Measurements from ENCODE around the gene IFI44. TPM values are rescaled to one million over a fixed set of nuclear protein-coding genes. Genes with fewer than 3 reads are reported as not detected.

The IFI44 gene
- total and polyA plus RNA-seq, 2 donors (not counting 1 experiment from before 2014, with no cell fraction given) = 6.2 to 6.9 TPM

DNA sequence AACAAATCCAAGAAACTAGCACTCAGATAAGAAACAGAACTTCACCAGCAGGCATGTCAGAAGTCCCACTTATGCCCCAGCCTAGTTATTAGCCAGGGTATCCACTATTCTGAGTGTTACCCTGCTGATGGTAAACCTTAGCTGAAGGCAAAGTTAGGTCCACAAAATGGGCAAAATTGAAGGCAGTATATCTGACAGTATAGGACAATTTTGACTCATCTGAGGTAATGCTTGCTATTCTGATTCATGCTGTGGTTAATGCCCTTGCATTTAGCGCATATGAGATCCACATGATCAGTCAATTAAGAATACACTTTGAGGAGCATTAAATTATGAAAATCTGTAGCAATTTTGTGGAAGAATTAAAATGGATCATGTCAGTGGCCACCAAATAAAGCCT lies 15.1 kb downstream of the IFI44 start:
- Histone ChIP-seq H3K9me3 (ENCODE audit: control extremely low read depth in 1 of 3, control insufficient read depth in 2 of 3, insufficient read depth in 1 of 3, low read length in 2 of 3) (no peaks in the 10 kb centered on the region), H3K4me2 (replicated peaks; ENCODE audit: low read depth, low read length, poor library complexity, severe bottlenecking) (no peak overlapping the region), H3K4me3 (ENCODE audit: control extremely low read depth in 1 of 5, extremely low read depth in 1 of 5, insufficient read depth in 1 of 5, low read depth in 2 of 5, low read length in 4 of 5) (no peak overlapping the region), H3K36me3 (replicated peaks in 1 of 2; ENCODE audit: control extremely low read depth in 1 of 2, control insufficient read depth in 1 of 2, extremely low read depth in 1 of 2, insufficient read depth in 2 of 2, low read length in 1 of 2) (peaks cover 0 to 2% of the 10 kb centered on the region in 2 experiments), H2AFZ (ENCODE audit: insufficient read depth, low read depth, low read length, poor library complexity, severe bottlenecking) (no peak overlapping the region), H3K27ac (ENCODE audit: low read length in 2 of 2) (no peak overlapping the region), H3K79me2 (ENCODE audit: control insufficient read depth, insufficient read depth, low read length) (no peaks in the 10 kb centered on the region), H3K9ac (ENCODE audit: low read length) (no peak overlapping the region), H4K20me1 (ENCODE audit: control insufficient read depth, insufficient read depth, low read length, poor library complexity, severe bottlenecking) (no peaks in the 10 kb centered on the region), H3K4me1 (ENCODE audit: control insufficient read depth in 2 of 2, insufficient read depth in 2 of 2, low read length in 2 of 2) (no peaks in the 10 kb centered on the region), H3K27me3 (replicated peaks in 1 of 4; ENCODE audit: control extremely low read depth in 1 of 4, control insufficient read depth in 3 of 4, insufficient read depth in 4 of 4, low read length in 3 of 4) (no peaks in the 10 kb centered on the region)
- TF ChIP-seq CTCF (IDR thresholded peaks at IDR 0.05) (no peak), EZH2 (IDR thresholded peaks at IDR 0.05; ENCODE audit: borderline replicate concordance, insufficient read depth, low read depth, low read length, poor library complexity, severe bottlenecking) (no peak)
- Mint-ChIP-seq H3K27ac (no peak overlapping the region), H3K4me3 (no peak overlapping the region), H3K9me3 (ENCODE audit: insufficient read depth) (no peaks in the 10 kb centered on the region), H3K4me1 (no peaks in the 10 kb centered on the region), H3K27me3 (no peaks in the 10 kb centered on the region)
- ChIA-PET CTCF (interaction anchor here (1.4 kb wide), 1 partner anchor 11 kb away, joined by 8 read pairs; no protein-coding TSS in a partner anchor), POLR2A (no interaction called here)
- WGBS (ENCODE audit: insufficient coverage) = 60% methylated on average over 1 of the region's 1 CpG
- intact Hi-C loops (cut with micrococcal nuclease) = no loop called here
- ATAC-seq (ENCODE audit: low read depth) (no peak), DNase-seq (no peak)

GRCh38 chr1:78665809-78666208 lies 16.2 kb downstream of the IFI44 start:
- POLR2A ChIA-PET = no interaction called here
- Mint-ChIP-seq H3K27ac (no peak overlapping the region), H3K9me3 (ENCODE audit: insufficient read depth) (no peaks in the 10 kb centered on the region), H3K27me3 (no peaks in the 10 kb centered on the region), H3K4me3 (no peak overlapping the region), H3K4me1 (no peaks in the 10 kb centered on the region)
- H3K27me3 ChIP-seq (replicated peaks in 1 of 4; ENCODE audit: control extremely low read depth in 1 of 4, control insufficient read depth in 3 of 4, insufficient read depth in 4 of 4, low read length in 3 of 4) = no peaks in the 10 kb centered on the region
- intact Hi-C loops (cut with micrococcal nuclease) = no loop called here
- CTCF ChIA-PET = interaction anchor here (1.1 to 1.4 kb wide), 2 partner anchors 10 to 14 kb away, joined by 3 to 8 read pairs; no protein-coding TSS in a partner anchor
- DNase-seq (no peak), ATAC-seq (ENCODE audit: low read depth) (no peak)
- no peaks in the 10 kb centered on the region for H4K20me1 ChIP-seq (ENCODE audit: control insufficient read depth, insufficient read depth, low read length, poor library complexity, severe bottlenecking)
- TF ChIP-seq EZH2 (IDR thresholded peaks at IDR 0.05; ENCODE audit: borderline replicate concordance, insufficient read depth, low read depth, low read length, poor library complexity, severe bottlenecking) = no peak
- TF ChIP-seq CTCF (IDR thresholded peaks at IDR 0.05) = no peak
- no peak overlapping the region for H3K4me3 ChIP-seq (ENCODE audit: control extremely low read depth in 1 of 5, extremely low read depth in 1 of 5, insufficient read depth in 1 of 5, low read depth in 2 of 5, low read length in 4 of 5)
- 98% methylated on average over 5 of the region's 6 CpGs for WGBS (ENCODE audit: insufficient coverage)
- no peaks in the 10 kb centered on the region for H3K79me2 ChIP-seq (ENCODE audit: control insufficient read depth, insufficient read depth, low read length)
- H3K36me3 ChIP-seq (replicated peaks in 1 of 2; ENCODE audit: control extremely low read depth in 1 of 2, control insufficient read depth in 1 of 2, extremely low read depth in 1 of 2, insufficient read depth in 2 of 2, low read length in 1 of 2) = no peaks in the 10 kb centered on the region
- no peak overlapping the region for H2AFZ ChIP-seq (ENCODE audit: insufficient read depth, low read depth, low read length, poor library complexity, severe bottlenecking)
- no peaks in the 10 kb centered on the region for H3K9me3 ChIP-seq (ENCODE audit: control extremely low read depth in 1 of 3, control insufficient read depth in 2 of 3, insufficient read depth in 1 of 3, low read length in 2 of 3)
- H3K27ac ChIP-seq (ENCODE audit: low read length in 2 of 2) = no peak overlapping the region
- H3K4me2 ChIP-seq (replicated peaks; ENCODE audit: low read depth, low read length, poor library complexity, severe bottlenecking) = no peak overlapping the region
- no peaks in the 10 kb centered on the region for H3K4me1 ChIP-seq (ENCODE audit: control insufficient read depth in 2 of 2, insufficient read depth in 2 of 2, low read length in 2 of 2)
- H3K9ac ChIP-seq (ENCODE audit: low read length) = no peak overlapping the region
